IMR-90 (cell line): Measurements from ENCODE around the gene SPEM1. TPM values are rescaled to one million over a fixed set of nuclear protein-coding genes. Genes with fewer than 3 reads are reported as not detected.
A peak's percentile ranks its signal among the peaks of the same experiment; 100 is the strongest.

Experiments
- ATAC-seq: fragments of 200-7000 bp; cut with Tn5 transposase; 2 replicates; pipeline ENCODE4 v1.9.1; 2020; ENCODE audit warnings: low read depth, mild to moderate bottlenecking, moderate library complexity
- BruUV-seq: library from RNA; stranded (reverse); fragments of 400-500 nt; replicated peaks from 2 replicates; lab custom pipeline; 2021; lab: Mats Ljungman, UMichigan
- CTCF ChIA-PET: fragments of 300-600 bp; formaldehyde crosslinking; extraction: SDS; loops from one replicate; lab custom pipeline; 2021; ENCODE audit warnings: antibody characterized with exemption; lab: Yijun Ruan, JAX
- POLR2A ChIA-PET: fragments of 300-600 bp; sonication (Branson Sonifier 250); formaldehyde crosslinking; loops from one replicate; lab custom pipeline; 2022; ENCODE audit warnings: antibody characterized with exemption; ENCODE audit not compliant: unreplicated experiment; lab: Charles Lee
- DNase-seq: peaks from one replicate; pipeline ENCODE4 v3.0.0; 2013
- H2AFZ ChIP-seq: replicated peaks from 2 replicates; pipeline ENCODE3; 2013; ENCODE audit warnings: low read length, mild to moderate bottlenecking; ENCODE audit not compliant: poor library complexity
- H2AK5ac ChIP-seq: 2 replicates; pipeline ENCODE4 v1.6.1; 2013; ENCODE audit warnings: low read depth, low read length, inconsistent platforms
- H2AK9ac ChIP-seq: replicated peaks from 2 replicates; pipeline ENCODE3; 2013; ENCODE audit warnings: mild to moderate bottlenecking, low read depth, low read length, moderate library complexity; ENCODE audit not compliant: poor library complexity
- H2BK120ac ChIP-seq: 2 replicates; pipeline ENCODE4 v1.6.1; 2013; ENCODE audit warnings: low read depth, low read length, inconsistent platforms
- H2BK15ac ChIP-seq: 3 replicates; pipeline ENCODE4 v1.6.1; 2013; ENCODE audit warnings: low read depth, low read length, inconsistent platforms
- H2BK20ac ChIP-seq: 2 replicates; pipeline ENCODE4 v1.6.1; 2013; ENCODE audit warnings: low read depth, mild to moderate bottlenecking, inconsistent platforms, low read length, moderate library complexity
- H2BK5ac ChIP-seq: 2 replicates; pipeline ENCODE4 v1.6.1; 2013; ENCODE audit warnings: mild to moderate bottlenecking, low read depth, low read length, inconsistent platforms; ENCODE audit not compliant: poor library complexity, severe bottlenecking
- H3K14ac ChIP-seq: replicated peaks from 2 replicates; pipeline ENCODE4 v1.6.1; 2013; ENCODE audit warnings: low read depth, low read length, inconsistent platforms
- H3K18ac ChIP-seq: 2 replicates; pipeline ENCODE4 v1.6.1; 2013; ENCODE audit warnings: low read depth, low read length, control low read depth
- H3K23ac ChIP-seq: 2 replicates; pipeline ENCODE4 v1.6.1; 2013; ENCODE audit warnings: low read depth, low read length, inconsistent platforms
- H3K27ac ChIP-seq: 2 replicates; pipeline ENCODE4 v1.5.1; 2013; ENCODE audit warnings: mild to moderate bottlenecking, control low read depth, low read length; ENCODE audit not compliant: insufficient read depth
- H3K27me3 ChIP-seq: 2 replicates; pipeline ENCODE4 v1.6.1; 2013; ENCODE audit warnings: low read length; ENCODE audit not compliant: control insufficient read depth, insufficient read depth
- H3K36me3 ChIP-seq: 2 replicates; pipeline ENCODE4 v1.6.1; 2013; ENCODE audit warnings: low read length, mixed read lengths; ENCODE audit not compliant: control insufficient read depth, insufficient read depth
- H3K4ac ChIP-seq: 2 replicates; pipeline ENCODE4 v1.6.1; 2013; ENCODE audit warnings: low read depth, low read length, inconsistent platforms
- H3K4me1 ChIP-seq: 2 replicates; pipeline ENCODE4 v1.6.1; 2013; ENCODE audit warnings: low read length, mixed read lengths; ENCODE audit not compliant: control insufficient read depth, insufficient read depth
- H3K4me2 ChIP-seq: 2 replicates; pipeline ENCODE4 v1.6.1; 2013; ENCODE audit warnings: low read depth, mild to moderate bottlenecking, control low read depth, low read length, moderate library complexity
- H3K4me3 ChIP-seq: 2 replicates; pipeline ENCODE4 v1.5.1; 2013; ENCODE audit warnings: low read depth, mild to moderate bottlenecking, control low read depth, low read length, moderate library complexity; ENCODE audit not compliant: insufficient read depth
- H3K56ac ChIP-seq: 2 replicates; pipeline ENCODE4 v1.6.1; 2013; ENCODE audit warnings: low read length, inconsistent platforms; ENCODE audit not compliant: insufficient read depth; ENCODE audit errors: extremely low read depth
- H3K79me1 ChIP-seq, 2 experiments: 2 replicates each; pipeline ENCODE4 v1.6.1; 2013; ENCODE audit warnings: low read length in 2 of 2, inconsistent platforms in 1 of 2, low read depth in 1 of 2
- H3K9ac ChIP-seq: 2 replicates; pipeline ENCODE4 v1.6.1; 2013; ENCODE audit warnings: low read depth, low read length, control low read depth
- H3K9me1 ChIP-seq: 2 replicates; pipeline ENCODE4 v1.6.1; 2013; ENCODE audit warnings: low read length, inconsistent platforms; ENCODE audit not compliant: insufficient read depth
- H3K9me3 ChIP-seq: 2 replicates; pipeline ENCODE4 v1.6.1; 2013; ENCODE audit warnings: low read length; ENCODE audit not compliant: control insufficient read depth, insufficient read depth
- H4K20me1 ChIP-seq: 2 replicates; pipeline ENCODE4 v1.6.1; 2013; ENCODE audit warnings: low read length, inconsistent platforms; ENCODE audit not compliant: insufficient read depth
- H4K5ac ChIP-seq: 2 replicates; pipeline ENCODE4 v1.6.1; 2013; ENCODE audit warnings: mild to moderate bottlenecking, low read depth, low read length, control low read depth
- H4K8ac ChIP-seq, 2 experiments: 2 replicates each; pipeline ENCODE4 v1.6.1; 2013; ENCODE audit warnings: low read depth in 2 of 2, low read length in 2 of 2, control low read depth in 1 of 2, inconsistent platforms in 1 of 2
- H4K91ac ChIP-seq: 2 replicates; pipeline ENCODE4 v1.6.1; 2013; ENCODE audit warnings: low read depth, low read length, inconsistent platforms; ENCODE audit not compliant: insufficient read depth
- BHLHE40 ChIP-seq: fragments of 150-350 bp; IDR thresholded peaks from 2 replicates; pipeline ENCODE4 v1.6.1; 2016; ENCODE audit warnings: mild to moderate bottlenecking, low read depth, low read length
- CEBPB ChIP-seq: IDR thresholded peaks from 2 replicates; pipeline ENCODE4 v1.6.1; 2012; ENCODE audit warnings: low read depth, low read length, improper control_type of control experiment
- CHD1 ChIP-seq: IDR thresholded peaks from 2 replicates; pipeline ENCODE4 v1.6.1; 2012; ENCODE audit warnings: low read depth, low read length, improper control_type of control experiment
- ELK1 ChIP-seq: fragments of 150-350 bp; IDR thresholded peaks from 2 replicates; pipeline ENCODE4 v1.6.1; 2016; ENCODE audit warnings: low read depth, mild to moderate bottlenecking, low read length, moderate library complexity, borderline replicate concordance
- FOS ChIP-seq: fragments of 150-350 bp; IDR thresholded peaks from 2 replicates; pipeline ENCODE4 v1.6.1; 2016; ENCODE audit warnings: low read depth, low read length
- MAZ ChIP-seq: IDR thresholded peaks from 2 replicates; pipeline ENCODE4 v1.6.1; 2012; ENCODE audit warnings: low read depth, mild to moderate bottlenecking, low read length, improper control_type of control experiment, moderate library complexity, borderline replicate concordance
- MXI1 ChIP-seq: IDR thresholded peaks from 2 replicates; pipeline ENCODE4 v1.6.1; 2012; ENCODE audit warnings: low read depth, mild to moderate bottlenecking, low read length, moderate library complexity, borderline replicate concordance
- NFE2L2 ChIP-seq: fragments of 150-350 bp; IDR thresholded peaks from 2 replicates; pipeline ENCODE4 v1.6.1; 2016; ENCODE audit warnings: low read depth, mild to moderate bottlenecking, low read length
- POLR2A ChIP-seq: IDR thresholded peaks from 2 replicates; pipeline ENCODE4 v1.6.1; 2012; ENCODE audit warnings: mild to moderate bottlenecking, low read depth, low read length
- RAD21 ChIP-seq: IDR thresholded peaks from 2 replicates; pipeline ENCODE4 v1.6.1; 2012; ENCODE audit warnings: low read length, improper control_type of control experiment
- RCOR1 ChIP-seq: IDR thresholded peaks from 2 replicates; pipeline ENCODE4 v1.6.1; 2012; ENCODE audit warnings: mild to moderate bottlenecking, low read length, improper control_type of control experiment; ENCODE audit not compliant: insufficient replicate concordance
- SMC3 ChIP-seq: fragments of 150-350 bp; IDR thresholded peaks from 2 replicates; pipeline ENCODE4 v1.6.1; 2016; ENCODE audit warnings: low read depth, mild to moderate bottlenecking, antibody characterized with exemption, low read length, moderate library complexity
- USF2 ChIP-seq: fragments of 150-350 bp; IDR thresholded peaks from 2 replicates; pipeline ENCODE4 v1.6.1; 2017; ENCODE audit warnings: mild to moderate bottlenecking, antibody characterized with exemption, low read length, low read depth
- WGBS, 2 experiments: methylation state at CpG; one replicate each; pipeline versions ENCODE4 v1.1.5 to v1.1.7; 2013; ENCODE audit warnings: missing lambda C conversion rate in 2 of 2; ENCODE audit not compliant: insufficient read length in 1 of 2; ENCODE audit errors: extremely low coverage in 2 of 2; 5-methylcytosine and 5-hydroxymethylcytosine counted together
- dilution Hi-C: fragments of 300-500 bp; cut with HindIII; formaldehyde crosslinking; loops from one replicate; pipeline ENCODE4 v1.14.3; 2018; ENCODE audit warnings: low sequenced_read_pairs; ENCODE audit not compliant: unreplicated experiment
- in situ Hi-C: fragments of 300-500 bp; cut with MboI; formaldehyde crosslinking; loops from 3 replicates; pipeline ENCODE4 v1.14.3; 2019; ENCODE audit warnings: low sequenced_read_pairs, inconsistent platforms, mixed read lengths
- intact Hi-C: fragments of 100-400 bp; cut with micrococcal nuclease; formaldehyde crosslinking; loops from 2 replicates; pipeline ENCODE4 v1.10.0; 2022
- polyA plus RNA-seq, 3 experiments: library from polyadenylated mRNA; depleted of rRNA; stranded (reverse); fragments of >200 nt; gene quantifications; 2 replicates each; pipeline ENCODE4 v1.2.3, GENCODE V29; 2012; ENCODE audit warnings: low replicate concordance in 1 of 3
- total RNA-seq: library from RNA; depleted of rRNA; stranded (reverse); fragments of >200 nt; gene quantifications from 2 replicates; pipeline ENCODE4 v1.2.3, GENCODE V29; 2012

The SPEM1 gene
- total and polyA plus RNA-seq, 2 of the 4 experiments (the other 2 are of a cell fraction), result not detected

GRCh38 chr17:7437369-7437863 is 17.3 kb downstream of the SPEM1 start (continued):
- no peak for TF ChIP-seq FOS
- TF ChIP-seq USF2, result no peak
- TF ChIP-seq RAD21, result no peak
- TF ChIP-seq BHLHE40, result no peak

- no peak overlapping the region for H3K4me2 ChIP-seq
- H3K27me3 ChIP-seq, result peaks cover 34% of the 10 kb centered on the region
- in situ Hi-C loops, result no loop called here
- no peak overlapping the region for H3K14ac ChIP-seq
- H4K5ac ChIP-seq, result no peak overlapping the region
- BruUV-seq, result no TSS peak
- H3K56ac ChIP-seq, result no peak overlapping the region
- no peaks in the 10 kb centered on the region for H3K9me3 ChIP-seq
- no peak overlapping the region for H2AK5ac ChIP-seq
- H4K20me1 ChIP-seq, result peaks cover 3% of the 10 kb centered on the region; the same call in 1 of the 2 replicates
- no peak overlapping the region for H3K18ac ChIP-seq
- H3K4ac ChIP-seq, result no peak overlapping the region
- no peak overlapping the region for H2BK15ac ChIP-seq
- no peak overlapping the region for H2BK120ac ChIP-seq
- peaks cover 0 to 2% of the 10 kb centered on the region in 2 experiments; a peak in 1 of 4 replicates for H3K79me1 ChIP-seq
- no peaks in the 10 kb centered on the region for H3K36me3 ChIP-seq
- H2AFZ ChIP-seq, result peak overlapping the region; percentile 16
- 24% methylated on average over 14 of the region's 48 CpGs; no CpG with 5 or more reads in 1 of the 2 experiments for WGBS, 2 experiments
- no peak overlapping the region for H3K27ac ChIP-seq
- H2BK5ac ChIP-seq, result no peak overlapping the region
- ChIA-PET CTCF (interaction anchor here (0.6 to 1.8 kb wide), 2 partner anchors 39 to 161 kb away, joined by 6 to 10 read pairs; no protein-coding TSS in a partner anchor), POLR2A (no interaction called here)
- DNase-seq (no peak), ATAC-seq (no peak)
- H3K4me3 ChIP-seq, result peak overlapping the region; percentile 12; the same call in 1 of the 2 replicates
- no peaks in the 10 kb centered on the region for H3K9me1 ChIP-seq
- H3K9ac ChIP-seq, result no peak overlapping the region; the same call in 1 of the 2 replicates
- H4K91ac ChIP-seq, result no peak overlapping the region
- no peak overlapping the region for H2BK20ac ChIP-seq
- no peak overlapping the region for H3K23ac ChIP-seq
- dilution Hi-C loops, result no loop called here
- intact Hi-C loops, result loop anchor here (1.0 to 5.0 kb wide), 4 partner anchors 33 to 123 kb away; partner anchors contain the start of genes KCTD11, SENP3 and TMEM256
- peaks cover 8% of the 10 kb centered on the region for H3K4me1 ChIP-seq
- no peak overlapping the region for H4K8ac ChIP-seq
- no peak for TF ChIP-seq MAZ
- no peak for TF ChIP-seq RCOR1
- TF ChIP-seq USF2, result no peak
- no peak for TF ChIP-seq NFE2L2
- no peak for TF ChIP-seq FOS
- no peak for TF ChIP-seq RAD21
- TF ChIP-seq BHLHE40, result no peak
- TF ChIP-seq POLR2A, result no peak
- TF ChIP-seq CHD1, result no peak
- no peak for TF ChIP-seq MXI1
- TF ChIP-seq CEBPB, result no peak
- TF ChIP-seq ELK1, result no peak
- TF ChIP-seq SMC3, result no peak
- H2AK9ac ChIP-seq, result peak overlapping the region; percentile 34
These were observed 18.0 kb downstream of the SPEM1 start for GRCh38 chr17:7437950-7438614.
